Activated CD8-positive, alpha-beta T cell treated with anti-CD3 and anti-CD28 coated beads for 36 hours (primary cell): ENCODE data around the gene AHNAK. TPM values are rescaled to one million over a fixed set of nuclear protein-coding genes. Genes with fewer than 3 reads are reported as not detected.

ENCODE experiments used
- ATAC-seq: fragments of 200-7000 bp; cut with Tn5 transposase; one replicate; pipeline ENCODE4 v1.10.0; 2021; ENCODE audit warnings: mild to moderate bottlenecking, moderate library complexity
- CTCF ChIA-PET: fragments of 350-600 bp; sonication (Branson Sonifier 250); formaldehyde crosslinking; loops from one replicate; lab custom pipeline; 2021; ENCODE audit warnings: antibody characterized with exemption; lab: Charles Lee
- POLR2A ChIA-PET: fragments of 350-600 bp; sonication (Branson Sonifier 250); formaldehyde crosslinking; loops from one replicate; lab custom pipeline; 2021; ENCODE audit warnings: antibody characterized with exemption; lab: Charles Lee
- DNase-seq: peaks from one replicate; pipeline ENCODE4 v3.0.0-alpha.2; 2020
- H3K27ac Mint-ChIP-seq: one replicate; pipeline ENCODE4 v1.8.0; 2021; ENCODE audit warnings: mild to moderate bottlenecking, mixed read lengths
- H3K27me3 Mint-ChIP-seq: one replicate; pipeline ENCODE4 v1.8.0; 2021; ENCODE audit warnings: mixed read lengths
- H3K36me3 Mint-ChIP-seq: one replicate; pipeline ENCODE4 v1.8.0; 2021; ENCODE audit warnings: low read depth, mixed read lengths
- H3K4me1 Mint-ChIP-seq: one replicate; pipeline ENCODE4 v1.8.0; 2021; ENCODE audit warnings: low read depth, mixed read lengths
- H3K4me3 Mint-ChIP-seq: one replicate; pipeline ENCODE4 v1.8.0; 2021; ENCODE audit warnings: mild to moderate bottlenecking, moderate library complexity, mixed read lengths
- H3K9me3 Mint-ChIP-seq: one replicate; pipeline ENCODE4 v1.8.0; 2021; ENCODE audit warnings: mixed read lengths
- CTCF ChIP-seq: fragments of 200-600 bp; IDR thresholded peaks from one replicate; pipeline ENCODE4 v1.8.0; 2022; ENCODE audit warnings: antibody characterized with exemption, mild to moderate bottlenecking
- intact Hi-C: fragments of 100-400 bp; cut with micrococcal nuclease; formaldehyde crosslinking; loops from one replicate; pipeline ENCODE4 v1.10.0; 2022
- total RNA-seq, 2 experiments: library from RNA; stranded (reverse); gene quantifications; one replicate each; pipeline ENCODE4 v1.2.3, GENCODE V29; 2021

AHNAK gene
- total RNA-seq, 2 experiments from 2014 or later: 41.1 to 43.0 TPM

DNA sequence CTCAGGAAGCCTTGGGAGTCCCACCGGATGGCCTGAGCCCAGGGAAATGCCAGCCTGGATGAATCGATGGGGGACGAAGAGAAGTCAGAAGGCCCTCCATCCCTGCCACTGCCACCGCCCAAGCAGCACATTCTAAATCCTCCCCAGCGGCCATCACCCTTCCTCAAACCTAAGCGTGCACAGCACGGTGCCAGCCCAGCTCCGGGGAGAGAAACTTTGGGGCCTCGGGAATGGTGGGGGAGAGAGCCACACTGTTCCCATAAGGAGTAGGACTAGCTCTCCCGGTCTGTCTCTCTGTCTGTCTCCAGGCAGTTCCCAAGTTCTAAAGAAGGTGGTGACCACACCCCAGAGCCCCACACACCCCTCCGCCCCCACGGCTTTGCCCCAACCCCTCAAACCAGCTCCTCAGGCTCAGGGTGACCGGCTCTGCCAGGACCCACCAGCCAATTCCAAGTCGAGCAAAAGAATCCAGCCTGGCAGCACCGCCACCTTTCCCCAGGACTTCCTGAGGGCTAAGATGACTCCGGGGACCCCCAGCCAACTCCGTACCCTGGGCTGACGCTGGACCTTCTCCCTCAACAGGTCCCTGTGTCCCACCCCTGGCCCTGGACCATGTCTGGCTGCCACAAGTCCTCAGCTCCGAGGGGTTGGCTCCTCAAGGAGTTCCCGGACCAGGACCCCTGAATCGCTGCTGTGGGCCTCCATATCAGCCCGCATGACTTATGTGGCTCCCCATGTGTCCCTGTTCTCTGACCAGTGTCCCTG, 2.7 kb downstream of the AHNAK start:
- Mint-ChIP-seq H3K4me3 (peak overlapping the region; percentile 79), H3K9me3 (no peaks in the 10 kb centered on the region), H3K27me3 (peaks cover 3% of the 10 kb centered on the region), H3K36me3 (no peaks in the 10 kb centered on the region), H3K27ac (peak overlapping the region; percentile 73), H3K4me1 (peaks cover 75% of the 10 kb centered on the region)
- intact Hi-C loops: loop anchor here (2.0 kb wide), 2 partner anchors 13 to 117 kb away; no protein-coding TSS in a partner anchor
- ATAC-seq: no peak
- ChIA-PET CTCF (interaction anchor here (1.0 to 10.6 kb wide), 33 partner anchors 9 to 480 kb away, joined by 3 to 186 read pairs (median 6); partner anchors contain the start of gene SCGB1A1), POLR2A (interaction anchor here (0.8 to 3.9 kb wide), 10 partner anchors 10 to 337 kb away, joined by 3 to 38 read pairs (median 4); partner anchors contain the start of genes SLC3A2 and TUT1)
- TF ChIP-seq CTCF: no peak
- no peak for DNase-seq

DNA sequence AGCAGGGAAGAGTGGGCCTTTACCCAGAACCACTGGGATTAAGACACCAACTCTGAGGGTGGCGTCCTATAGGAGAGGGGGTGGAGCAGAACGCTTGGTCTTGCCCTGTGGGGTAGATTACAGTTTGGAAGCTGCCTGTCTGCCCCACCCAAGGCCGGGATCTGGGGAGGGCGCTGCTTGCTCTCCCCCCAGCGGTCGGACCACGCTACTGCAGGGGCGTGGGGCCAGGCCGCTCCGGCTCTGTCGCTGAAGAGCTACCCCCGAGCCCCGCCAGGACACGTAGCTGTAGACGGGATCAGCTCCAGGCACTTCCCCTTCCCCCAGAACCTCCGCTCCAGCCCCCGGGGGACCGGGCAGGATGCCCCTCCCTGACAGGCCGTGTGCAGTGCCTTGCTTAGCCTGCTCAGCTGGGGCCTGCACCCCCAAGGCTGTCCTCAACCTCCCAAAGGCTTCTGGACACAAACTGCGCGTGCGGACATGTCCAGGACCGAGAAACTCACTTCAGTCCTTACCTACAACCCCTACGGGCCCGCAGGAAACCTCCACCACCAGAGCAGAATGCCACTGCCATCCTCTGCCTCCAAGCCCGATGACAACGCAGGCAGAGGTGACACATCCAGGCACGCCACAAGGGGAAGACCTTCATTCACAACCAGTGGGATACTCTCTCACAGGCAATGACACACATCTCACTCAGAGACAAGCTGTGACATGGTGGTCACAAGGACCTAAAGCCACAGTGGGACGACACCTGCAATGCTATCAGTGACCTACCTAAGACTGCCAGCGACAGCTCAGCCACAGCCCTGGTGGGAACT, 3.6 kb downstream of the AHNAK start:
- peak; percentile 85 for DNase-seq
- Mint-ChIP-seq H3K4me1 (peaks cover 76% of the 10 kb centered on the region), H3K36me3 (no peaks in the 10 kb centered on the region), H3K27me3 (peaks cover 3% of the 10 kb centered on the region), H3K9me3 (no peaks in the 10 kb centered on the region), H3K4me3 (peak overlapping the region; percentile 79), H3K27ac (peak overlapping the region; percentile 73)
- peak; percentile 100 for TF ChIP-seq CTCF
- intact Hi-C loops: loop anchor here (2.0 kb wide), 2 partner anchors 14 to 116 kb away; no protein-coding TSS in a partner anchor
- ChIA-PET CTCF (interaction anchor here (0.6 to 10.6 kb wide), 59 partner anchors 9 to 481 kb away, joined by 3 to 186 read pairs (median 4); partner anchors contain the start of genes EEF1G, LBHD1, SCGB1A1 and UQCC3), POLR2A (interaction anchor here (0.7 to 3.9 kb wide), 9 partner anchors 9 to 147 kb away, joined by 3 to 38 read pairs (median 4); partner anchors contain the start of gene TUT1)
- ATAC-seq: peak; percentile 65

DNA sequence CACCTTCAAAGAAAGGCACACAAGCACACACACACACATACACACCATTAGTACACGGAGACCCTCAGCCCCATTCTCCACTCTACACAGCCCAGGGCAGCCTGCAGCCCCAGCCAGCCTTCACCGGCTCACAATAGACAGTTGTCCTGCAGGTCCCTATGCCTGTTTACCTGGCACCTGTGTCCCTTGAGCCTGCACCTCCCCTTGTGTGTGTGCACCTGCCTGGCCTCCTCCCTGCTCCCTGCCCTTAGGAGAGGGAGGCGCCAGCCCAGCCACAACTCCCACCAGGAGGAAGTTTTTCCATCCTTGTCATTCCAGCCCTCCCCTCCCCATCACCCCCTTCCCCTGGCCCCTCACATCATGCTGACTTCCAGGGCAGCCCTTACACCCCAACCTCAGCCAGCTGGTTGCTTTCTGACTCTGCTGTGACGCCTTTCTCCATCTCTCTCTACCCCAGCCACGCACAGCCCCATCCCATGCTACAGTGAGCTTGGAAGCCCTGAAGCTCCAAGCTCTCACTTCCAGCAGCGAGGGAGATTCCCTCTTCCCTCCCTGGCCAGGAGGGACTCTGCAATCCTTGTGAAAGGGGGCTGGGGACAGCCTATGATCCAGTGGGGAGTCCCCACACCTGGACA, 4.4 kb downstream of the AHNAK start:
- no peaks in the 10 kb centered on the region for H3K27me3 Mint-ChIP-seq
- peak overlapping the region; percentile 59 for H3K27ac Mint-ChIP-seq
- H3K4me1 Mint-ChIP-seq: peaks cover 69% of the 10 kb centered on the region
- no peaks in the 10 kb centered on the region for H3K36me3 Mint-ChIP-seq
- TF ChIP-seq CTCF: no peak
- intact Hi-C loops: loop anchor here (2.0 kb wide), 2 partner anchors 15 to 115 kb away; no protein-coding TSS in a partner anchor
- H3K9me3 Mint-ChIP-seq: no peaks in the 10 kb centered on the region
- no peak for DNase-seq
- ChIA-PET CTCF (interaction anchor here (0.8 to 10.6 kb wide), 40 partner anchors 11 to 276 kb away, joined by 3 to 186 read pairs (median 4); partner anchors contain the start of genes LBHD1, SCGB1A1, UQCC3 and ZBTB3), POLR2A (interaction anchor here (0.7 to 3.9 kb wide), 9 partner anchors 10 to 146 kb away, joined by 3 to 38 read pairs (median 4); partner anchors contain the start of gene TUT1)
- ATAC-seq: no peak
- peak overlapping the region; percentile 9 for H3K4me3 Mint-ChIP-seq

DNA sequence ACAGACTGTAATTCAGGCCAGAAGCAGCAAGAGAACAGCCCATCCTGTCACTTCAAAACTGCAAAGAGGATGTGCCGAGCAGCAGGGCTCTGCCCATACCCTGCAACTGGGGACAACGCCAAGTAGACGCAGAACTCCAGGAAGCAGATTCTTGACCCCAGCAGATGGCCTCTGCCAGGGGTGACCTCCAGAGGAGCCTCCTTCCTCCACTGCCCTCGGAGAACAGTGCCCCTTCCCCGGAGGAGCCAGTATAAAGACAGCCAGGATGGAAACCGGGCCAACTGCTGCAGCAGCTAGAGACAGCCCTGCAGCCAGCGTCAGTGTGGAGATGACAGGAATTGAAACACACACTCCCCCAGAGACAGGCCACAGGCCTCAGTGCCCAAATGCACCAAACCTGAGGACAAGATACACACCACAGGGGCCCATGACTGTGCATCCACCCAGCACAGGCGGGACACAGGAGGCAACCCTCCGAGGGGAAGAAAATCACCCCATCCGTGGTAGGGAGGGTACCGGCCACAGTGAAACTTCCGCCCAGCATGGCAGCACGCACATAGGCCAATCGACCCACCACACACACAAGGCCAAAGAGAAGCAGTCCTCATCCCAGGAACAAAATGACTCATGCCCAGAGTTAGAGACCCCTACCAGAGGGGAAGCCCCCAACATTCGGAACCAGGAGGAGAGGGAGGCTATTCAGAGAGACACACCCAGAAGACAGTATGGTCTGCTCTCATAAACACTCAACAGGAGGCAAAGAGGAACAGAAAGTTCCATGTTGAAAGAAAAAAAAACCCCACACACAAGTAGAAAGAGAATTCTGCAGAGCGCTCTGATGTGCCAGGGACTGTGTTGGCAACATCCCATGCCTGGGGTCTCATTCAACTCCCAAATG, 5.6 kb downstream of the AHNAK start:
- Mint-ChIP-seq H3K4me1 (peaks cover 66% of the 10 kb centered on the region), H3K27ac (peak overlapping the region; percentile 82), H3K27me3 (no peaks in the 10 kb centered on the region), H3K9me3 (no peaks in the 10 kb centered on the region), H3K4me3 (peak overlapping the region; percentile 45), H3K36me3 (peaks cover 3% of the 10 kb centered on the region)
- no peak for TF ChIP-seq CTCF
- ChIA-PET POLR2A (interaction anchor here (0.9 kb wide), 1 partner anchor 10 kb away, joined by 3 read pairs; no protein-coding TSS in a partner anchor), CTCF (interaction anchor here (1.1 to 10.6 kb wide), 9 partner anchors 12 to 147 kb away, joined by 3 to 186 read pairs (median 19); partner anchors contain the start of gene SCGB1A1)
- intact Hi-C loops: no loop called here
- peak; percentile 65 for DNase-seq
- peak; percentile 13 for ATAC-seq
